Left ventricle myocardium inferior (tissue), 1 donor: Measurements from ENCODE around the gene M6PR. TPM values are rescaled to one million over a fixed set of nuclear protein-coding genes. Genes with fewer than 3 reads are reported as not detected.

Experiments used
- DNase-seq: peaks from one replicate; pipeline ENCODE4 v3.0.0-alpha.2; 2020
- H3K27ac ChIP-seq: fragments of 200-600 bp; replicated peaks from 2 replicates; pipeline ENCODE4 v1.8.0; 2021
- H3K27me3 ChIP-seq: fragments of 200-600 bp; 2 replicates; pipeline ENCODE4 v1.8.0; 2021; ENCODE audit warnings: low read depth
- H3K36me3 ChIP-seq: fragments of 200-600 bp; 2 replicates; pipeline ENCODE4 v1.8.0; 2021
- H3K4me1 ChIP-seq: fragments of 200-600 bp; 2 replicates; pipeline ENCODE4 v1.8.0; 2021
- H3K4me3 ChIP-seq: fragments of 200-600 bp; 2 replicates; pipeline ENCODE4 v1.8.0; 2021; ENCODE audit warnings: mild to moderate bottlenecking, moderate library complexity
- H3K9me3 ChIP-seq: fragments of 200-600 bp; replicated peaks from 2 replicates; pipeline ENCODE4 v1.8.0; 2021
- intact Hi-C: fragments of 100-400 bp; cut with micrococcal nuclease; formaldehyde crosslinking; loops from one replicate; pipeline ENCODE4 v1.11.0; 2022
- total RNA-seq: library from RNA; stranded (reverse); fragmentation: NEBNext Ultra II Directional; extraction: Animal tissue kit (Norgen Biotek cat#: 25700); gene quantifications from one replicate; pipeline ENCODE4 v1.2.1, GENCODE V29; 2021
- TF ChIP-seq, protein P1 (sequence below): fragments of 200-600 bp; IDR thresholded peaks from 2 replicates; pipeline ENCODE4 v1.8.0; 2021; ENCODE audit warnings: antibody characterized with exemption, mild to moderate bottlenecking, borderline replicate concordance
- donor health status: DM: no; HTN: yes; CAD: no; lungs with severe emphysema.

M6PR gene
- total RNA-seq, 1 donor from 2014 or later, result 94.2 TPM

DNA sequence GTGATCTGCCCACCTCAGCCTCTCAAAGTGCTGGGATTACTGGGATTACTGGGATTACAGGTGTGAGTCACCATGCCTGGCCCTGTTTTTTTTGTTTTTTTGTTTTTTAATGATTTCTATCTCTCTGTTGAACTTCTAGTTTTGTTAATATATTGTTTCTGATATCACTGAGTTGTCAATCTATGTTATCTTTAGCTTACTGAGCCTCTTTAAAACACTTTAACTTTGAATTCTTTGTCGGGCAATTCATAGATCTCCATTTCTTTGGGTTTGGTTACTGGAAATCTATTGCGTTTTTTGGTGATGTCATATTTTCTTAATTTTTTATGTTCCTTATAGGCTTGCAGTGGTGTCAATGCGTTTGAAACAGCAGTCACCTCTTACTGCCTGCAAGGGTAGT, 30.7 kb upstream of the M6PR start:
- Histone ChIP-seq H3K4me1 (no peaks in the 10 kb centered on the region), H3K9me3 (peaks cover 40% of the 10 kb centered on the region), H3K27me3 (no peaks in the 10 kb centered on the region), H3K4me3 (no peak overlapping the region), H3K27ac (no peak overlapping the region), H3K36me3 (peaks cover 12% of the 10 kb centered on the region)
- intact Hi-C loops, result no loop called here
- TF ChIP-seq, protein P1, sequence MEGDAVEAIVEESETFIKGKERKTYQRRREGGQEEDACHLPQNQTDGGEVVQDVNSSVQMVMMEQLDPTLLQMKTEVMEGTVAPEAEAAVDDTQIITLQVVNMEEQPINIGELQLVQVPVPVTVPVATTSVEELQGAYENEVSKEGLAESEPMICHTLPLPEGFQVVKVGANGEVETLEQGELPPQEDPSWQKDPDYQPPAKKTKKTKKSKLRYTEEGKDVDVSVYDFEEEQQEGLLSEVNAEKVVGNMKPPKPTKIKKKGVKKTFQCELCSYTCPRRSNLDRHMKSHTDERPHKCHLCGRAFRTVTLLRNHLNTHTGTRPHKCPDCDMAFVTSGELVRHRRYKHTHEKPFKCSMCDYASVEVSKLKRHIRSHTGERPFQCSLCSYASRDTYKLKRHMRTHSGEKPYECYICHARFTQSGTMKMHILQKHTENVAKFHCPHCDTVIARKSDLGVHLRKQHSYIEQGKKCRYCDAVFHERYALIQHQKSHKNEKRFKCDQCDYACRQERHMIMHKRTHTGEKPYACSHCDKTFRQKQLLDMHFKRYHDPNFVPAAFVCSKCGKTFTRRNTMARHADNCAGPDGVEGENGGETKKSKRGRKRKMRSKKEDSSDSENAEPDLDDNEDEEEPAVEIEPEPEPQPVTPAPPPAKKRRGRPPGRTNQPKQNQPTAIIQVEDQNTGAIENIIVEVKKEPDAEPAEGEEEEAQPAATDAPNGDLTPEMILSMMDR, result no peak
- DNase-seq, result no peak

DNA sequence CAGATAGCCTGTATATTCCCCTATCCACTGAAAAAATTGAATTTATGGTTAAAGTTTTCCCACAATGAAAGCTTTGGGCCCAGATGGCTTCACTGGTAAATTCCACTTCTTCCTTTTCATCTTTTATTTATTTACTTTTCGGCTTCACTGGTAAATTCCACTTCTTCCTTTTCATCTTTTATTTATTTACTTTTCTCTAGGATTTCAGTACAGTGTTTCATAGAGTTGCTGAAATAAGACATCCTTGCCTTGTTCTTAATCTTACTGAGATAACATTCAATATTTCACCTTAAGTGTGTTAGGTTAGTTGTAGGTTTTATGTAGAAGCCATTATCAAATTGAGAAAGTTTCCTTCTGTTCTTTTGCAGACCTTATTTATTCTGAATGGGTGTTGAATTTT, 21.0 kb upstream of the M6PR start:
- DNase-seq, result no peak
- Histone ChIP-seq H3K4me3 (no peak overlapping the region), H3K36me3 (peaks cover 9% of the 10 kb centered on the region), H3K4me1 (no peaks in the 10 kb centered on the region), H3K9me3 (peaks cover 57% of the 10 kb centered on the region), H3K27me3 (no peaks in the 10 kb centered on the region), H3K27ac (no peak overlapping the region)
- intact Hi-C loops, result no loop called here
- TF ChIP-seq, protein P1, result no peak

DNA sequence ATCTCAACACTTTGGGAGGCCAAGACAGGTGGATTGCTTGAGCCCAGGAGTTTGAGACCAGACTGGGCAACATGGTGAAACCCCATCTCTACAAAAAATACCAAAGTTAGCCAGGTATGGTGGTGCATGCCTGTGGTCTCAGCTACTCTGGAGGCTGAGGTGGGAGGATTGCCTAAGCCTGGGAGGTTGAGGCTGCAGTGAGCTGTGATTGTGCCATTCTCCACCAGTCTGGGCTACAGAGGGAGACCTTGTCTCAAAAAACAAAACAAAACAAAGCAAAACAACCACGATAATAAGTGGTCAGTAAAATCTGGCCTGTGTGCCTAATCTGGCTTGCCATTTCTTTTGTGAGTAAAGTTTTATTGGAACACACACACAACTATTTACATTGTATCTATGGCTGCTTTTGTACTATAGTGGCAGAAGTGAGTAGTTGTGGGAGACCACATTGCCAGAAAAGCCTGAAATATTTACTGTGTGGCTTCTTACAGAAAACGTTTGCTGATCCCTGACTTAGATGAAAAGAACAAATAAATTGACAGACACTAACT, 20.5 kb upstream of the M6PR start:
- intact Hi-C loops, result no loop called here
- peaks cover 56% of the 10 kb centered on the region for H3K9me3 ChIP-seq
- DNase-seq, result no peak
- peaks cover 9% of the 10 kb centered on the region for H3K36me3 ChIP-seq
- H3K4me1 ChIP-seq, result no peaks in the 10 kb centered on the region
- no peak overlapping the region for H3K4me3 ChIP-seq
- no peaks in the 10 kb centered on the region for H3K27me3 ChIP-seq
- TF ChIP-seq, protein P1, result no peak
- H3K27ac ChIP-seq, result no peak overlapping the region

DNA sequence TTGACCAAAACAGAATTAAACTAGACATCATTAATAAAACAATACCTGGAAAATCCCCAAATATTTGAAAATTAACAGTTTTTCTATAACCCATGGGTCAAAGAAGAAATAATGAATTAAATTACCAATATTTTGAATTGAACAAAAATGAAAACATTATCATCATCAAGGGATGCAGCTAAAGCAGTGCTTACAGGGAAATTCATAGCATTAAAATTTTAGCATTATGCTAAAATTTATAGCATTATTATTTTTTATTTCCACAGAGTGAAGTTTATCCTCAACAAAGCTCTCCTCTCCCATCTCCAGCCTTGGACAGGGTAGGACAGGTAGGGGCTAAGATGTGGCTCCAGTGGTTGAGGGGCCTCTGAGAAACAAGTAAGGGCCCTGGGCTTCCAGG, 19.3 kb upstream of the M6PR start:
- TF ChIP-seq, protein P1, result no peak
- no peak overlapping the region for H3K27ac ChIP-seq
- intact Hi-C loops, result no loop called here

DNA sequence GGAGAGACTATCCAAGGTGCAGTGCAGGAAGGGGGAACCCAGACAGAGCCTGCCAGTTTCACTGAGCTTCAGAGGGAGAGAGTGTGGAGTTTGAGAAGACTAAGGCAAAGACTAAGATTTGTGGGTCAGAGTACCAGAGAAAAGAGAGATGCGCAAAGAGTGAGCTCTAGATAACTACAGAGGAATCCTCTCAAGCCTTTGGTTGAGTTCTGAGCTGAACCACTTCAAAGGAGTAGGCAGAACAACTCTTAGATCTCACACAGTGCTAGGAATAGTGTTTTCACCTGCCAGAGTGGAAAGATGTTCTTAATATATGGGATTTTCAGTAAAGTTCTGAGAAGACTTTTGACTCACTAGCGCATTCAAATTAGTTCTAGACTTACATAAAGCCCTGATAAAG, 10.7 kb upstream of the M6PR start:
- H3K36me3 ChIP-seq, result peaks cover 6% of the 10 kb centered on the region
- DNase-seq, result no peak
- H3K27me3 ChIP-seq, result no peaks in the 10 kb centered on the region
- TF ChIP-seq, protein P1, result no peak
- H3K9me3 ChIP-seq, result no peaks in the 10 kb centered on the region
- H3K4me1 ChIP-seq, result peaks cover 9% of the 10 kb centered on the region
- H3K27ac ChIP-seq, result no peak overlapping the region
- intact Hi-C loops, result no loop called here
- no peak overlapping the region for H3K4me3 ChIP-seq

More for the DNA sequence above, 19.3 kb upstream of the M6PR start:
- Histone ChIP-seq H3K36me3 (peaks cover 5% of the 10 kb centered on the region), H3K27me3 (no peaks in the 10 kb centered on the region), H3K9me3 (peaks cover 45% of the 10 kb centered on the region), H3K4me3 (no peak overlapping the region), H3K4me1 (no peaks in the 10 kb centered on the region)
- DNase-seq, result no peak
